CD4-positive, alpha-beta memory T cell (primary cell): Measurements from ENCODE around the gene AKAP7. TPM values are rescaled to one million over a fixed set of nuclear protein-coding genes. Genes with fewer than 3 reads are reported as not detected.

Experiments
- CTCF ChIA-PET: fragments of 350-600 bp; sonication (Branson Sonifier 250); formaldehyde crosslinking; loops from one replicate; lab custom pipeline; 2021; ENCODE audit warnings: inconsistent platforms; ENCODE audit not compliant: partially characterized antibody; lab: Charles Lee
- POLR2A ChIA-PET: fragments of 350-600 bp; sonication (Branson Sonifier 250); formaldehyde crosslinking; loops from one replicate; lab custom pipeline; 2021; ENCODE audit not compliant: partially characterized antibody; lab: Charles Lee
- DNase-seq, 5 donors: peaks; one replicate each; pipeline versions ENCODE4 v3.0.0 to v3.0.0-alpha.2; 2020 to 2022; ENCODE audit warnings: mixed read lengths in 1 of 5
- H3K27ac ChIP-seq: one replicate; pipeline ENCODE4 v1.7.0; 2013; ENCODE audit warnings: low read depth, low read length
- H3K27me3 ChIP-seq: 2 replicates; pipeline ENCODE4 v1.7.0; 2013; ENCODE audit warnings: mild to moderate bottlenecking, low read length, moderate library complexity; ENCODE audit not compliant: insufficient read depth
- H3K36me3 ChIP-seq: 2 replicates; pipeline ENCODE4 v1.7.0; 2013; ENCODE audit warnings: mild to moderate bottlenecking, low read length, moderate library complexity; ENCODE audit not compliant: insufficient read depth
- H3K4me1 ChIP-seq: 2 replicates; pipeline ENCODE4 v1.7.0; 2013; ENCODE audit warnings: mild to moderate bottlenecking, low read length, moderate library complexity; ENCODE audit not compliant: insufficient read depth
- H3K4me3 ChIP-seq, 2 donors: one replicate each; pipeline ENCODE4 v1.7.0; 2013; ENCODE audit warnings: low read length in 2 of 2, mild to moderate bottlenecking in 1 of 2
- H3K9me3 ChIP-seq, 2 donors: one replicate each; pipeline ENCODE4 v1.7.0; 2013; ENCODE audit warnings: low read length in 2 of 2, control low read depth in 1 of 2; ENCODE audit not compliant: control insufficient read depth in 1 of 2
- H3K27ac Mint-ChIP-seq, 7 donors: one replicate each; pipeline ENCODE4 v1.8.0; 2020 to 2021; ENCODE audit warnings: mixed read lengths in 7 of 7, mild to moderate bottlenecking in 6 of 7, inconsistent platforms in 3 of 7, moderate library complexity in 3 of 7
- H3K27me3 Mint-ChIP-seq, 2 donors: one replicate each; pipeline ENCODE4 v1.8.0; 2020 to 2021; ENCODE audit warnings: mixed read lengths in 2 of 2
- H3K36me3 Mint-ChIP-seq, 2 donors: one replicate each; pipeline ENCODE4 v1.8.0; 2020 to 2021; ENCODE audit warnings: mixed read lengths in 2 of 2, inconsistent platforms in 1 of 2, mild to moderate bottlenecking in 1 of 2
- H3K4me1 Mint-ChIP-seq, 4 donors: one replicate each; pipeline ENCODE4 v1.8.0; 2020 to 2021; ENCODE audit warnings: mixed read lengths in 4 of 4, mild to moderate bottlenecking in 1 of 4
- H3K4me3 Mint-ChIP-seq, 8 donors: one replicate each; pipeline ENCODE4 v1.8.0; 2020 to 2021; ENCODE audit warnings: mixed read lengths in 8 of 8, mild to moderate bottlenecking in 7 of 8, moderate library complexity in 6 of 8, inconsistent platforms in 3 of 8
- H3K9me3 Mint-ChIP-seq, 8 donors: one replicate each; pipeline ENCODE4 v1.8.0; 2020 to 2021; ENCODE audit warnings: mixed read lengths in 8 of 8, mild to moderate bottlenecking in 5 of 8, inconsistent platforms in 3 of 8, moderate library complexity in 1 of 8
- intact Hi-C: fragments of 100-400 bp; cut with micrococcal nuclease; formaldehyde crosslinking; loops from one replicate; pipeline ENCODE4 v1.15.1; 2023
- polyA plus RNA-seq, 2 donors: library from polyadenylated mRNA; unstranded; fragments of 300-500 nt; fragmentation: Illumina TruSeq; gene quantifications; one replicate each; pipeline ENCODE4 v1.2.3, GENCODE V29; 2021
- total RNA-seq, 2 experiments: library from RNA; stranded (reverse); gene quantifications; one replicate each; pipeline ENCODE4 v1.2.3, GENCODE V29; 2021

Gene AKAP7
- total and polyA plus RNA-seq, 4 experiments from 2014 or later = 14.5 to 19.0 (median 15.8) TPM

DNA sequence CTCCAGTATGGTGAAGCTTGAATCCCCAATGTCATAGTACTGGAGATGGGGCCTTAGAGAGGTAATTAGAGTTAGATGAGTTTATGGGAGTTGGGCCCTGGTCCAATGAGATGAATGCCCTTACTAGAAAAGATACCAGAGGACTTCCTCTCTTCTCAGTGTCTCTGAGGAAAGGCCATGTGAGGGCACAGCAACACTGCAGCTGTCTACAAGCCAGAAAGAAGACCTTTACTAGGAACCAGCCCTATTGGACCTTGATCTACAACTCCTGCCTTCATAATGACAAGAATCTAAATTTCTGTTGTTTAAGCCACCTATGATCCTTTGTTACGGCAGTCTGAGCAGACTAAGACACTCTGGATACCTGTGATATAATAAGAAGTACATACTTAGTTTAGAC, 31.4 kb upstream of the AKAP7 start:
- Mint-ChIP-seq H3K27ac (no peak overlapping the region), H3K36me3 (no peaks in the 10 kb centered on the region), H3K27me3 (peaks cover 3% of the 10 kb centered on the region in 2 donors), H3K9me3 (peaks cover 0 to 6% (median 0%) of the 10 kb centered on the region in 8 donors), H3K4me1 (no peaks in the 10 kb centered on the region), H3K4me3 (no peak overlapping the region)
- ChIA-PET POLR2A (no interaction called here), CTCF (no interaction called here)
- Histone ChIP-seq H3K27ac (no peak overlapping the region), H3K36me3 (no peaks in the 10 kb centered on the region), H3K4me3 (no peak overlapping the region), H3K4me1 (no peaks in the 10 kb centered on the region), H3K9me3 (no peaks in the 10 kb centered on the region), H3K27me3 (no peaks in the 10 kb centered on the region)
- DNase-seq = no peak
- intact Hi-C loops = no loop called here

DNA sequence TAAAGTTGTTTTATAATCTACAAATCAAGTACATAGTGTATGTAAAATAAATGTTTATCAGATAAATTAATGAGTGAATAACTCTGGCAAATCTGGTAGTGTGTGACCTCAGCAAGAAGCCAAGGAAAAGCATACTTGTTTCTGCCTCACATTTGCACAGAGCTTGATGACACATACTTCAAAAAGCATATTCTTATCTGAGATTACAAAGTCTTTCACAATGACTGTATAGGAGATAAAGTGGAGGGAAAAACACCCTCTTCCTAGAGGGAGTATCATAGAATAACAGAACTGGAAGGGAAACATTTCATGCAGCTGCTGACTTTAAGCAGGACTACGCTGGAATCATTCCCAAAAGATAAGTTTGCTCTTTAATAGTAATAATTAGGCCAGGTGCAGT, 28.1 kb upstream of the AKAP7 start:
- CTCF ChIA-PET = no interaction called here

DNA sequence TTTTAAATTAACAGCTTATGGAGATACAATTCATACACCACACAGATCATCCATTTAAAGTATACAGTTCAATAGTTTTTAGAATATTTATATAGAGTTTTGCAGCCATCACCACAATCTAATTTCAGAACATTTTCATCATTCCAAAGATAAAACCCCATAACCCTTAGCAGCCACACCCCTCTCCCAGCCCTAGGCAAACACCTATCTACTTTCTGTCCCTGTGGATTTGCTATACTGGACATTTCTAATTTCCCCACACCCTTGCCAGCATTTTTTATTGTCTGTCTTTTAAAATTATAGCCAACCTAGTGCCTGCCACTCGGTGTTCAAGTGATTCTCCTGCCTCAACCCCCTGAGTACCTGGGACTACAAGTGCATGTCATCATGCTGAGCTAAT, 23.0 kb upstream of the AKAP7 start:
- DNase-seq = no peak
- Mint-ChIP-seq H3K4me3 (no peak overlapping the region), H3K4me1 (no peaks in the 10 kb centered on the region), H3K36me3 (no peaks in the 10 kb centered on the region), H3K9me3 (no peaks in the 10 kb centered on the region), H3K27ac (no peak overlapping the region), H3K27me3 (peaks cover 0 to 5% of the 10 kb centered on the region in 2 donors)
- ChIA-PET POLR2A (no interaction called here), CTCF (interaction anchor here (14.8 kb wide), 1 partner anchor 224 kb away, joined by 213 read pairs; no protein-coding TSS in a partner anchor)
- no peak overlapping the region for H3K4me3 ChIP-seq
- intact Hi-C loops = loop anchor here (10.0 kb wide), 1 partner anchor 787 kb away; no protein-coding TSS in a partner anchor
- H3K4me1 ChIP-seq = no peaks in the 10 kb centered on the region
- no peak overlapping the region for H3K27ac ChIP-seq
- no peaks in the 10 kb centered on the region for H3K9me3 ChIP-seq
- no peaks in the 10 kb centered on the region for H3K27me3 ChIP-seq
- no peaks in the 10 kb centered on the region for H3K36me3 ChIP-seq

More for the DNA sequence above, 28.1 kb upstream of the AKAP7 start:
- Mint-ChIP-seq H3K36me3 (no peaks in the 10 kb centered on the region), H3K9me3 (no peaks in the 10 kb centered on the region), H3K27me3 (peaks cover 1 to 6% of the 10 kb centered on the region in 2 donors), H3K4me3 (no peak overlapping the region), H3K27ac (no peak overlapping the region), H3K4me1 (no peaks in the 10 kb centered on the region)
- no peak for DNase-seq
- POLR2A ChIA-PET = no interaction called here
- H3K9me3 ChIP-seq = no peaks in the 10 kb centered on the region
- H3K4me3 ChIP-seq = no peak overlapping the region
- H3K27me3 ChIP-seq = no peaks in the 10 kb centered on the region
- H3K4me1 ChIP-seq = no peaks in the 10 kb centered on the region
- intact Hi-C loops = no loop called here
- H3K36me3 ChIP-seq = no peaks in the 10 kb centered on the region
- H3K27ac ChIP-seq = no peak overlapping the region

DNA sequence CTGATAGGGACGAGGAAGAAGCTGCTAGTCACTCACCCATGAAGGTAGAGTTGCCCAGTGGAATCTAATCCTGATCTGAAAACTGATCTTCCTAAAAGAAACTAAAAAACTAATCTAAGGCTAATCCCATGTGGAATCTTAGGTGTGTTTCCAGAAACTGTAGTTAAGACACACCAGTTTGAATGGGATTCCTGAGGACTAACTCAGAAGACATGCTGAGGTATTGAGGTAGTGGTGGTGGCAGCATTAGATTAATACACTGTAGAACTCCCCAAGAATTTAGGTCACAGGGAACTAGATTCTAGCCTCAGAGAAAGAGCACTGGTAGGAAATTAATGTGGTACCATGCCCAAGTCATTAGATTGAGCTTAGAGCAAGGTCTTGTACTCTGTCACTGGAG, 19.6 kb upstream of the AKAP7 start:
- no peaks in the 10 kb centered on the region for H3K4me1 ChIP-seq
- Mint-ChIP-seq H3K4me1 (no peaks in the 10 kb centered on the region), H3K9me3 (no peaks in the 10 kb centered on the region), H3K36me3 (no peaks in the 10 kb centered on the region), H3K4me3 (no peak overlapping the region), H3K27ac (no peak overlapping the region), H3K27me3 (peaks cover 0 to 2% of the 10 kb centered on the region in 2 donors)
- H3K27ac ChIP-seq = no peak overlapping the region
- intact Hi-C loops = loop anchor here (1.0 to 10.0 kb wide), 5 partner anchors 53 to 791 kb away; partner anchors contain the start of genes EPB41L2 and MED23
- CTCF ChIA-PET = interaction anchor here (1.3 to 14.8 kb wide), 4 partner anchors 10 to 264 kb away, joined by 3 to 213 read pairs (median 7); no protein-coding TSS in a partner anchor
- POLR2A ChIA-PET = interaction anchor here (0.6 kb wide), 1 partner anchor 417 kb away, joined by 3 read pairs; no protein-coding TSS in a partner anchor
- DNase-seq = no peak
- no peaks in the 10 kb centered on the region for H3K36me3 ChIP-seq
- H3K9me3 ChIP-seq = no peaks in the 10 kb centered on the region
- H3K27me3 ChIP-seq = no peaks in the 10 kb centered on the region
- no peak overlapping the region for H3K4me3 ChIP-seq

- H3K27ac Mint-ChIP-seq = no peak overlapping the region
- H3K9me3 ChIP-seq = no peaks in the 10 kb centered on the region
- peaks cover 0 to 2% of the 10 kb centered on the region in 2 donors for H3K27me3 Mint-ChIP-seq
- H3K4me1 Mint-ChIP-seq = no peaks in the 10 kb centered on the region
- H3K36me3 Mint-ChIP-seq = no peaks in the 10 kb centered on the region
- no peak overlapping the region for H3K27ac ChIP-seq
- H3K36me3 ChIP-seq = no peaks in the 10 kb centered on the region
- H3K27me3 ChIP-seq = no peaks in the 10 kb centered on the region
- intact Hi-C loops = loop anchor here (1.0 to 10.0 kb wide), 5 partner anchors 54 to 792 kb away; partner anchors contain the start of genes EPB41L2 and MED23
- DNase-seq = no peak
- no peaks in the 10 kb centered on the region for H3K4me1 ChIP-seq
- no peak overlapping the region for H3K4me3 Mint-ChIP-seq
- no peaks in the 10 kb centered on the region for H3K9me3 Mint-ChIP-seq
- H3K4me3 ChIP-seq = no peak overlapping the region
- ChIA-PET CTCF (interaction anchor here (1.0 to 14.8 kb wide), 10 partner anchors 11 to 418 kb away, joined by 3 to 213 read pairs (median 4); partner anchors contain the start of gene EPB41L2), POLR2A (interaction anchor here (0.9 to 1.7 kb wide), 2 partner anchors 231 to 236 kb away, joined by 3 to 5 read pairs; no protein-coding TSS in a partner anchor)
Observed at GRCh38 chr6:131116321-131116720, 18.9 kb upstream of the AKAP7 start.

DNA sequence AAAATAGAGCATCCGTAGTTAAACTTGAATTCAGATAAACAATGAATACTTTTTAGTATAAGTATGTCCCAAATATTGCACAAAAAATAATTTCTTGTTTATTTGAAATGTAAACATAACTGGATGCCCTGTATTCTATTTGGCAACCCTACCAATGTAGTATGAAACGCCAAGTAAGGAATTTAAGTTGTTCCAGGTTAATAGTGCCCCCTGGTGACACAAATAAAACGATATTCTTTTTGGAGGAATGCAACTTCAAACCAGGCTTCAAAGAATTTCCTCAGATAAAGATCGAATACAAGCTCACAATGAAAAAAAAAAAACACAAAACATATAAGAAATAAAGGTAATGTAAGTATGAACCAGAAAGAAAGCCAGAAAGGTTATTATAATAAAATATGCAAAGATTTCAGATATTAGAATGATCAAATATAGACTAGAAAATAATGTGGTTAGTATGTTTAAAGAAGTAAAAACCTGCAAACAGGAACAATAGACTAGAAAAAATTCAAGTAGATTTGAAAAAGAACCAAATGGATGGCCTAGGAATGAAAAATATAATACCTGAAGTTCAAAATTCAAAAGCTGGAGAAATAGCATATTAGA, 18.4 kb upstream of the AKAP7 start:
- intact Hi-C loops = loop anchor here (1.0 to 10.0 kb wide), 5 partner anchors 55 to 792 kb away; partner anchors contain the start of genes EPB41L2 and MED23
- Mint-ChIP-seq H3K27me3 (peaks cover 0 to 2% of the 10 kb centered on the region in 2 donors), H3K4me1 (no peaks in the 10 kb centered on the region), H3K4me3 (no peak overlapping the region), H3K27ac (no peak overlapping the region), H3K9me3 (no peaks in the 10 kb centered on the region), H3K36me3 (no peaks in the 10 kb centered on the region)
- H3K4me1 ChIP-seq = no peaks in the 10 kb centered on the region
- H3K27ac ChIP-seq = no peak overlapping the region
- H3K27me3 ChIP-seq = no peaks in the 10 kb centered on the region
- H3K4me3 ChIP-seq = no peak overlapping the region
- no peaks in the 10 kb centered on the region for H3K36me3 ChIP-seq
- ChIA-PET CTCF (interaction anchor here (1.0 to 14.8 kb wide), 11 partner anchors 11 to 417 kb away, joined by 3 to 213 read pairs (median 4); partner anchors contain the start of gene EPB41L2), POLR2A (interaction anchor here (0.9 to 1.7 kb wide), 2 partner anchors 232 to 236 kb away, joined by 3 to 5 read pairs; no protein-coding TSS in a partner anchor)
- DNase-seq = peak in 4 of 5 donors; percentile 37 to 51 (median 48)
- no peaks in the 10 kb centered on the region for H3K9me3 ChIP-seq

GRCh38 chr6:131117878-131118277, 17.4 kb upstream of the AKAP7 start:
- no peak overlapping the region for H3K27ac Mint-ChIP-seq
- no peaks in the 10 kb centered on the region for H3K9me3 Mint-ChIP-seq
- no peaks in the 10 kb centered on the region for H3K4me1 Mint-ChIP-seq
- peaks cover under 1 to 2% of the 10 kb centered on the region in 2 donors for H3K27me3 Mint-ChIP-seq
- Histone ChIP-seq H3K9me3 (no peaks in the 10 kb centered on the region), H3K4me1 (no peaks in the 10 kb centered on the region), H3K36me3 (no peaks in the 10 kb centered on the region), H3K27ac (no peak overlapping the region), H3K27me3 (no peaks in the 10 kb centered on the region), H3K4me3 (no peak overlapping the region)
- no peaks in the 10 kb centered on the region for H3K36me3 Mint-ChIP-seq
- no peak overlapping the region for H3K4me3 Mint-ChIP-seq
- CTCF ChIA-PET = interaction anchor here (1.5 to 14.8 kb wide), 3 partner anchors 65 to 416 kb away, joined by 6 to 213 read pairs (median 16); no protein-coding TSS in a partner anchor
- POLR2A ChIA-PET = interaction anchor here (1.7 kb wide), 1 partner anchor 233 kb away, joined by 5 read pairs; no protein-coding TSS in a partner anchor
- intact Hi-C loops = loop anchor here (5.0 to 10.0 kb wide), 3 partner anchors 56 to 793 kb away; partner anchors contain the start of genes EPB41L2 and MED23
- no peak for DNase-seq
